NCI-H146 (cell line): ENCODE results near the gene NOL6.
"Not testable (repeated sequence)": the region's sequence is repeated elsewhere in the genome, so short reads cannot be mapped to it uniquely, and the experiment has no call there.

Source experiments
- DNase-seq: peaks from one replicate; lab custom pipeline; 2025; lab: John Stamatoyannopoulos, UW

NOL6 gene

DNA sequence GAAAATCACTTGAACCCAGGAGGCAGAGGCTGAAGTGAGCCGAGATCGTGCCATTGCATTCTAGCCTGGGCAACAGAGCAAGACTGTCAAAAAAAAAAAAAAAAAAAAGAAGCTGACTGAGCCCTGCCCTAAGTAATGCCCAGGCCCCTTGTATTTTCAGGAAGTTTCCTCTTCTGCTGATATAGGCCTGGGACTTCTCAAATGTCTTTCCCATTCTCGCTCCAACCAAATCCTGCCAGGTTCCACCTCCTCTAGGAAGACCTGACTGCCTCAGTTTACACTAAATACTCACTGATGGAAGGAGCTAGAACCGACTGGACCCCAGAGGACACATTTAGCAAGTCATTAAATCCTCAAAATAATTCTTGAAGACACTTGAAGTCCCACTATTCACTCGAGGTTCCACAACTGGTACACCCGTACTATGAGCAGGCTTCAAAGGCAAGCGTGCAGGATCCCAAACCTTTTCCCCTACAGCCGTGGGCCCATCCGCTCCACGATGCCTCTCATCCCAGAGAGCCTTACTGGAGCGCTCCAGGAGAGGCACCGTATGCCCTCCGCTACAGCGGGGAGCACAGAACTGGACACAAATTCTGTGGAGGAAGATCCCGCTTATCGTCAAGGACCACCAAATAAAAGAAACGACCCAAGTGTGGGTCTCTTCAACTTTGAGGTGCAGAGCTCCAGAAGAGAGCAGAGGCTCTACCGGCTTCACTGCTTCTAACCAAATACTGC, 676 bp downstream of the NOL6 start:
- DNase-seq, result no peak

DNA sequence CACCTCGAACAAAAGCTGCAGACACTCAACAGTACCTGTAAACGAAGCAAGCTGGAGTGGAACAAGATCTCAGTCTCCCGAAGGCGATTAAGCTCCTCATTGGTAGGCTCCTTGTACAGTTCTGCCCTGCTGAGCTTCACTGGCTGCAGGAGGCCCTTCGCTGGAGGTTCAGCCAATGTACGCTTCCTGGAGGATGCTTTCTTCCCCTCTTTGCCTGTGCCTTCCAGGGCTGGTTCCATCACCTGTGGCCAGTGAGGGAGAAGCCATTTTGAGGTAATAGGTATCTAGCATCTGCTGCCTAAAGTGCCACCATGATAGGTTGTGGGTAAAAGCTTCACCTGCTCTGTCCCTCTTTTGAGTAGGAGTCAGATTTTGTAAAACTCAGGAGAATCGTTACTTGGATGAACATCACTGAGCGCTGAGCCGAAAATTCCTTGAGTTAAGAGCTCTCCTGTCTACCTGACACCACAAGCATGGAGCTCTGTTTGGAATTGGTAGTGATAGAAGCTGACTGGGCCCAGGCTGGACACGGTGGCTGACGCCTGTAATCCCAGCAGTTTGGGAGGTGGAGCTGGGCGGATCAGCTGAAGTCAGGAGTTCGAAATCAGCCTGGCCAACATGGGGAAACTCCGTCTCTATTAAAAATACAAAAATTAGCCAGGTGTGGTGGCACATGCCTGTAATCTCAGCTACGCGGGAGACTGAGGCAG, 1.4 kb downstream of the NOL6 start:
- DNase-seq, result no peak

DNA sequence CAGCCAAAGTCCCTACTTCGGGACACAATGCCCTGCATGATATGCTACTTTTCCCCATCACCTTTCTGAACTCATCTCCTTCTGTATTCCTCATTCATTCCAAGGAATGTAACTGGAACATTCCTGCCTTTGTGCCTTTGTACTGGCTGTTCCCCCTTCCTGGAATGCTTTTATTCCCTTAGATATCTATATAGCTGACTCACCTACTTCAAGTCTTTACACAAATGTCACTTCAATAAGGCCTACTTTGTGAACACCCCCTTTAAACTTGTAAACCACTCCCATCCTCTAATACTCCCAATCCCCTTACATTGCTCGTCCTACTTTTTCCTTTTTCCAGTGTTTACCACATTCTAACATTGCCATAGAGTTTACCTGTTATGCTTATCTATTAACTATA, 2.4 kb downstream of the NOL6 start:
- no peak for DNase-seq

DNA sequence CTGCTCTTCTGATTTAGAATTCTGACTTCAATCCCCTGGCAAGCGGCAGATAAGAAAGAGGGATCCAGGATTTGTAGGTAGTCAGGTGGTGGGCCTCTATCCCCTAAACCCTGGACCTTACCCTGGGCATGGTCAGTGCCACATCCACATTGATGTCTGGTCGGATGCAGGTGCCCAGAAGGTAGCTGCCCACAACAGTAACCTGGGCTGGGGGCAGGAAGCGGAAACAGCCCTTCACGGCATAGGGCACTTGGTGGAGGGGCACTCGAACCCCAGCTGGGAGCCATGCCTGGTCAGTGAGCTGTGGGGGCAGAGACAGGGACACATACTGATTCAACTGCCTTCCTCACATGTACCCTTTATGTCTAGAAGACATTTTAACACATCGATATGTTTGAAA, 3.8 kb downstream of the NOL6 start:
- DNase-seq, result no peak

DNA sequence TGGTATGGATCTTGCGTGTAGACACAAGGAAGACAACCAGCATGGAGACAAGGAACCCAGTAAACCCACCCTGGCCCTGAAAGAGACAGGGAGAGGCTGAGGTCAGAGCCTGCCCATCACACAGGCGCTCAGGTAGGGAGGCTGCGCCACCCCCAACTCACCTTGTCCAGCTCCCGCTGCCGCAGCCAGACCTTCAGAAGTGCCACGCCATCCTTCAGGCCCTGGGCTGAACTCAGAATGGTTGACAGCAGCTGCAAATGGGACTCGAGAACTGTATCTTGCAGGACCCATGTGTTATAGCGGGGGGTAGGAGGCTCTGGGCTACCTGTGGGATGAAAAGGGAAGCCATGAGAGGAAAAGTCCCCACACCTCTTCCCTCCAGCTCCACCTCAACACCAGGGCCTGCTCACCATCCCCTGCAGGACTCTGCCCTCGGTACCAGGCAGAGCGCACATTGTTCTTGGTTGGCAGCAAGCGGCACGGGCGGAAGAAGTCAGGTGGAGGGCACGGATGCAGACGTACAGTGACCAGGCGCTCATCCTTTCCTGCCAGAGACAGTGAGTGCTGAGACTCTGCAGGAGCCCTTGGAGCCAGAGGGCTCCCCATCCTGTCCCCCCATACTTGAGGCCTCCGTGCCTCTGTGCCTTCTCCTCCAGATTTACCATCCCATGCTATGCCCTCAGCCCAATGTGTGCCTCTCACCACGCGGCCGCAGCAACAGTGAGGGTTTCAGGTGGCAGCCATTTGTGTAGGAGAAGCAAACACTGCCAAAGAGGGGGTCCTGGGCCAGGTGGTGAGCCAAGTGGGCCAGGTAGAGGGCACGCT, 4.7 kb downstream of the NOL6 start:
- DNase-seq, result no peak

DNA sequence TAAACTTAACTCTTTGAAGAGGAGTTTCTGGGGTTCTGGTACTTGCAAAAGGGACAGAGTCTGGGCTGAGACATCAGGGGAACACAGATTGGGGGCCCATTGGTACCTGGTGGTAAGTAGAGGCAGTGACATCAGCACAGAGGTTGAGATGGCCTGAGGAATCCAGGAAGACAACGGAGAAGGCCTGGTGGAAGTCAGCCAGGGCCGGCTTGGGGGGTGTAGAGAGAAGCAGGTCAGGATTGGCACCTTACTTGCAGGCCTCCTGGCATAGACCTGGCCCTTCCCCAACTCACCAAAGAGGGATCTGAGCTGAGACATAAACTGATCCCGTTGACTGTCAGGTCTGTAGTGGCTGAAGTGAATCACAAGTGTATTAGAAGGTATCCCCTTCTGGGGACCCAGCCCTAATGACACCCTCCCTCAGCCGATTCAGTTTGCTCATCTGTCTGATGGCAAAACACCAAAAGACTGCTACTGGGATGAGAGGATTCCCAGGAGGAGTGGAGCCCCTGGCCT, 5.5 kb downstream of the NOL6 start:
- no peak for DNase-seq

DNA sequence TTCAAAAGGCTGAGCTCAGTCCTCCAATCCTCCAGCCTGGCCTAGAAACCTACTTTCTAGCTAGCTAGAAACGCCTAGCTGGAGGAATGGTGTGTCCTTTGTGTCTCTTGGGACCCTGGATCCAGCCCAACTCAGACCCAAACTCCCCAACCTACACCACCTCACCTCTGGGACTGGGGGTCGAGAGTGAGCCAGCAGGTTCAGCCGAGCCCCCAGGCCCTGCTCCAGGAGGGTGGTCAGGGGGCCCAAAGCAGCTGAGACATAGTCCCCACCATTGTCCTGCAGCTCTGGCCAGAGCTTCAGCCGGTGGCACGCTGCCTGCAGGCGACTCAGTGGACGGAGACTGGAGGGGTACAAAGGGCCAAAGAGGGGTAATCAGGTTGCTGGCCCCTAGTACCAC, 6.2 kb downstream of the NOL6 start:
- no peak for DNase-seq

DNA sequence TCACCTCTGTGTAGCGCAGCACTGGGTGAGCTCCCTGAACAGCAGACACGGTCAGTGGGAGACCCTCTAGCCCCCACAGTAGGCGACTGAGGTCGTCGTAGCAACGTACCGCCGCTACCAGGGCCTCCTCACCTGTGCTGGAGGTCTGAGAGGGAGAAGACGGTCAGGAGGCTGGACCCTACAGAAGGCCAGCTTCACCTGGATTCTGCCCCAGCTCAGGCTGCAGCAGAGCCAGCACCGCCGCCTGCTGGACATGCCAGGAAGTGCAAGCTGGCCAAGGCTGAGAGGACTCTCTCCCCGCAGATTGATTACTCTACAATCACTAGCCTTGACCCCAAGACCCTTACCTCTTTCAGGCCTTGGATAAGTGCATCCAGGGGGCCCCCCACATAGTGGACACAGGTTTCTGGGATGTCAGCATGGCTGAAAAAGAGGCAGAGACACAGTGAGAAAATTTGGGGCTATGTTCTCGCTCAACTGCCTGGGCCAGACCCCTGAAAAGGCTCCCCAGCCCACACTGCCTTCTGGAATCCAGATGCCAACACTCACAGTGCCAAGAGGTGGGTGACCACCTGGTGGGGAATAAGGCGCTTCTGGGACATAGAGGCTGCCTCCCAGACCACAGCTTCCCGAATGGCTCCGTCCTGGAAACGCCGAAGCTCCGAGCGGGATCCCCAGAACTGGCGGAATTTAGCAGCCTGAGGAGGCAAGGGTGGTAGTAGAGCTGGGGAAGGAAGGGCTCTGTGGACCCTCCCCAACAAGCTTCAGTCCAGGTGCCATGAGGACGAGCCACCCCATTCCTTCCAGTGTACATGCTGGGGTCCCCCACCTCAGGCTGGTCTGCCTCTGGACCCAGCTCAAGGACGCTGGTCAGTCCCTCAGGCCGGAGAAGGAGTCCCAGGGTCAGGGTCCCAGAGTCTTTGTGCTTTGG, 6.9 kb downstream of the NOL6 start:
- DNase-seq, result peak; percentile 44

DNA sequence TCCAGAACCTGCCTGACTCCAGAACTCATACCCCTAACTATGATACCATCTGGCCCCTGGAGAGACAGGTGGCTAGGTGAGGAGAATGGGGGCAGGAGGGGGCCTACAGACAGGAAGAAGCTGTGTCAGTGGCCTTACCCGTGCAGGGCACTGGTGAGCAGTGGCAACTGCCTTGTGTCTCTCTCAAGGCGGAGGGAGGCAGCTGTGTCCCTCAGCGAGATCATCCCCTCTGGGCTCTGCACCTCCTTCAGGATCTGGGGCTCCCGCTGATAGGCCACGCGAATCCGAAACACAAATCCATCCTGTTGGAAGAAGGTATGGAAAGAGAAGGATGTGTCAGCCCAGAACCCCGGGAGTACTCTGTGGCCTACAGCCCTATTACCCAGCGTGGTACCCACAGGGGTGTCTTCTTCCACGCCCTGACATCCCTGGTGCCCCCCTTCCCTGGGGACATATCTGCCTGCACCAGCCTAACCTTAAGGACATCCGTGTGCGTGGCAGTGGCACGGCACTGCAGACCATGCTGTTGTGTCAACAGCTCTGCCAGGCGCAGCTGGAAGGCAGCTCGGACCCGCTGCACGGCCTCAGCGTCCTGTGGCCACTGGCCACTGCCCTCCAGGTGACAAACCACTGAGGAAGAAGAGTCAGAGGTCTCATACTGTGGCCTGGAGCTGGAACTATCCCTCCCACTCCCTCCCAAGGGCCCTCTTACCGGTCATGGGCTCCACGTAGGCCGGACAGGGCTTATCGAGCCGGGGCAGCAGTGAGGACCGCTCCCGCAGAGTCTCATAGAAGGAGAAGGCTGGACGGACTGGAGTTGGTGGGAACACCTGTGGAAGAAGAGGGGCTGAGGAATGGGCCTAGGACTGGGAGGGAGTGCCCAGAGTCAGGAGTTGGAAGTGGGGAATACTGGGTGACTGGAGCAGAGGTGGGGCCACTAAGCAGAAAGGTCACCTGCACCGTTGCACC, 7.8 kb downstream of the NOL6 start:
- DNase-seq, result no peak

DNA sequence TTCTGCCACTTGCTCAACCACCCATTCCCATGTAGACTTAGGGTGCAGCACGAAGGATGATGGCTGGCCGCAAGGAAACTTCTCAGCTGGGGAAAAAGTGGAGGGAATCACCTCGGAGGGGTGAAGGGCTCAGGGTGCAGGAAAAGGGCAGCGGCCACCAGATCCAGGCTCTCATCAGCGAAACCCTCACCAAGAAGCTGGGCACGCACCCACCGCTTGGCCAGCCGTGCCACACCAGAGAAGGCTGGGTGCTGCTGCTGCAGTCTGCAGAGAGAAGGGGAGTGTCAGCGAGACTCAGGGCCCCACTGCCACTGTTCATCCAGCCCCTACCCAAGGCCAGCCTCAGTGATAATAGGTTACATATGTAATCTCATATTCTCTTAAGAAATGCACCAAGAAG, 8.6 kb downstream of the NOL6 start:
- DNase-seq, result no peak

DNA sequence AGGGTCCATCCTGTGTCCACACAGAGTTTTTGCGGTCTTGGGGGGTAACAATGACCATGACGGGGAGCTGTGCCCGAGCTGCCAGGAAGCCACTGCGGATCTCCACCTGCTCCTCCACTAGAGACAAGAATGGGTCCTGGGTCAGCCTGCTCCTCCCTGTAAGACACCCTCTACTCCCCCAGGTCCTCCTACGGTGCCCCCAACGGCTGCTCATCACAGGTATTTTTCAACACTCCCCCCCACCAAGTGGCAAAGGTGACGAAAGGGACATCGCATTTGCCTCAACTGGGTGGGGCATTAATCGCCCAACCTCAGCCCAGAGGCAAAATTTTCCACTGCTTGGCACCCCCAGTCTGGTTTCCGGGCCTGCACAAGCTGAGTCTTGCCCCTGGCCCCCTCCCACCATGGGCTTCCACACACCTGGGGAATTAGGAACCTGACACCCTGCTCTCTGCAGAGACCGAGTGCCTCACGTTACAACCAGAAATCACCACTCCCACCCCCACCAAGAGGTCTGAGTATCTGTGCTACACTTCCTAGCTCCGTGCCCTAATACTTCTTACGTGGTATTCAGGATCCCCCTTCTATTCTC, 9.6 kb downstream of the NOL6 start:
- no peak for DNase-seq

DNA sequence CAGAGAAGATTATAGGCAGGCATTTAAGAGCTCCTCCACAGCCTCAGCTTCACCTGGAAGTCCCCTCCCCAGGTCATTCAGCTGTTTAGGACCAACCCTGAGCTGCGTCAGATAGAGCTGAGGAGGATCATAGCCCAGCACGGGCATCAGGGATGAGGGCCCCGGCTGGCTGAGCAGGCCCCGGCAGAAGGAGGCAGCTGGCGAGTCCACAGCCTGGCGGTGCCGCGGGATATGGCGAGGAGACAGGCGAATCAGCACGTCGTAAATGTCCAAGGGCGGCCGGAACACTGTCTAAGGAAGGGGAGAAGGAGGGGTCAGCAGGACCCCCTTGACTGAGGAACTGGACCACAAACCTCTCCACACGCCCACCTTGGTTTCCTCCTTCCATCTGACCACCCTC, 10.6 kb downstream of the NOL6 start:
- DNase-seq, result no peak

DNA sequence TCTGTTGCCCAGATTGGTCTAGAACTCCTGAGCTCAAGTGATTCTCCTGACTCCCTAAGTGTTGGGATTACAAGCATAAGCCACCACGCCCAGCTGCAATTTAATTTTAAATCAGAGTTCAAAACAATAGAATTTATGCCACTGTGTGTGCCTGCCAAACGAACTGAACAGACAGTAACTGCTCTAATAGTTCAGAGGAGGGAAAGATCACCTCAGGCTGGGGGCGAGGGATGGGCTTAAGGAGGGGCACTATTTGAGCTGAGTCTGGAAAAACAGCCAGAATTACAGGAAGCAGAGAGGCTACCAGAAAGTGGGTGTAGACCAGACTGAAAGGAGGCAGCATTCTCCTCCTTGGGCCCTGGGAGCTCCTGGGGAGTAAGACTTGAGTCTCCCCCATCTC, 12.2 kb downstream of the NOL6 start:
- no peak for DNase-seq

DNA sequence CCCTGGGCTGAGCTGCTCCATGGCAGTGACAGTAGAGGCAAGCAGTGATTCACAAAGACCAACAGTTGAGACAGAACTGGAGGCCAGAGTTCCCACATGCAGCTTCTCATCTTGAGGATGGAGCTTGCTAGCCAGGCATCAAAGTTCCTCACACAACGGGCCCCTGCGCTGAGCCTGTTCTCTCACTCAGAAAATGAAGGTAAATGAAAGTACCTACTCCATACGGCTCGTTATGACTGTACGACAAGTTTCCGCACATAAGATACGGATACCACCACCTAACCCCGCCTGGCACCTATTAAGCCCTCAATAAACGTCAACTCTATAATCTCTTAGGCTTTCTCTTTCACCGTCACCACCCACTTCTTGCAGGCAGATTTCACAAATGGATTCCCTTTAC, 12.9 kb downstream of the NOL6 start:
- DNase-seq, result no peak

DNA sequence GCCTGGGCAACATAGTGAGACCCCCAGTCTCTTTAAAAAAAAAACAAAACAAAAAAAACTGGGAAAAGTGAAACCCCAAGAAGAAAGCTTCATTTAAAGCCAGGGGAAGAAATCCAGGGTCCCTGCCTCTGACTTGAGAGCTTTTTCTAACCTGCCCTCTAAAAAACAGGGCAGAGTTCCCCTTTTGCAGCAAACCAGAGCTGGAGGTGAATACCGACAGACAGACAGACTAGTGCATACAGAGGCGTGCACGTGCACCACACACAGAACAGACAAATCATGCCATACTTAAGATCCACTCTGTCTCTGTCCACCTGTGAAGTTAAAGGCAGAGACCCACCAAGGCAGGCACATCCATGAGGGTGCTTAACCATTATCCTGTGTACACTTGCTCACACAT, 14.6 kb downstream of the NOL6 start:
- DNase-seq, result no peak

DNA sequence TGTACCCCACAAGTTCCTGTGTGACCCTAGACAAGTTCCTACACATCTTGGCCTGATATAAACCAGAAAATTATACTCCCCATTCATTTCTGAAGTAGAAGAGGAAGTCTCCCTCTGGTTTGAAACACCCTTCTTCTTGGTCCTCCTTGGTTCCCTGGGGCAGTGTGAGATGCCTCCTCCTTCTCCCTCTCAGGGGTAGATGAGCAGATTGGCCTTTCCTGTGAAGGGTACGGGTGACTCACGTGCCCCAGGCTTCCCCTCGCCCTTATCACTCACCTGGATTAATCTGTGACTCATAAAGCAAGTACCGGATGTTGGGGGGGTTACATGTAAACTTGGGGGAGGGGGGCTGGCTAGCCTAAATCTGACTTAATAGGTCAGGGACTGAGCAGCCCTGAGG, 15.3 kb downstream of the NOL6 start:
- no peak for DNase-seq

DNA sequence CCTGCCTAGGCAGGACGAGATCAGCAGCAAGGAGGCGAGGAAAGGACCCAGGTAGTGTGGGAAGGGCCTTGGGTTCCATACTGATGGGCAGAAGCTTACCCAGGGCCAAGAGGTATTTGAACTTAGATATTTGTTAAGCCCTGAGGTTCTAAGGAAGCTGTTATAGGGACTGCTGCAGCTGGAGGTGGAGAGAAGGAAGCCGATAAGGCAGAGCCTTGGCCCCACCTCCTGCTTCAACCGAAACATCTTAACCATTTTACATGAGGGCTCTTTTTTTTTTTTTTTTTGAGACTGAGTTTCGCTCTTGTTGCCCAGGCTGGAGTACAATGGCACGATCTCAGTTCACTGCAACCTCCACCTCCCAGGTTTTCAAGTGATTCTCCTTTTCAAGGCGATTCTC, 17.8 kb downstream of the NOL6 start:
- no peak for DNase-seq

DNA sequence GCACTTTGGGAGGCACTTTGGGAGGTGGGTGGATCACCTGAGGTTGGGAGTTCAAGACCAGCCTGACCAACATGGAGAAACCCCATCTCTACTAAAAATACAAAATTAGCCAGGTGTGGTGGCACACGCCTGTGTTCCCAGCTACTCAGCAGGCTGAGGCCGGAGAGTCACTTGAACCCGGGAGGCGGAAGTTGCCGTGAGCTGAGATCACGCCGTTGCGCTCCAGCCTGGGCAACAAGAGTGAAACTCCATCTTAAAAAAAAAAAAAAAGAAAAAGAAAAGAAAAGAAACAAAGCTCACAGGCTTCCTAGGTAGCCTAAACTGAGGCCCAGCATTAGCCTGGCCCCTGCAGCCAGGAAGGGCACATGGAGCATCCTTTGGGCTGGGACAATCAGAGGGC, 18.3 kb downstream of the NOL6 start:
- not testable (repeated sequence) for DNase-seq

DNA sequence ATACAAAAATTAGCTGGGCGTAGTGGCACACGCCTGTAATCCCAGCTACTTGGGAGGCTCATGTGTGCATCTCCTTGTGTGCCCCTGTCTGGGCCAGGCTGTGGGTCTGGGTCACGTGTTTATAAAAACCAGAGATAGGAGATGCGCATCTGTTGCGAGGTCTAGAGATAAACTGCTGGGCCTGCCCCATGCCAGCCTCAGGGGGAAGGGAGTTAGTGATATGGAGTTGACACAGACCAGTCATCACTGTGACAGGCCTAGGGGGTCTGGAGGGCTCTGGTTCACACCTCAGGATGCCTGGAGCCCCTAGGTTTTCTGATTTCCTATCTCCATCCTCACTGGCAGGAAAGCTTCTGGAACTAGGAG, 19.1 kb downstream of the NOL6 start:
- DNase-seq, result not testable (repeated sequence)

DNA sequence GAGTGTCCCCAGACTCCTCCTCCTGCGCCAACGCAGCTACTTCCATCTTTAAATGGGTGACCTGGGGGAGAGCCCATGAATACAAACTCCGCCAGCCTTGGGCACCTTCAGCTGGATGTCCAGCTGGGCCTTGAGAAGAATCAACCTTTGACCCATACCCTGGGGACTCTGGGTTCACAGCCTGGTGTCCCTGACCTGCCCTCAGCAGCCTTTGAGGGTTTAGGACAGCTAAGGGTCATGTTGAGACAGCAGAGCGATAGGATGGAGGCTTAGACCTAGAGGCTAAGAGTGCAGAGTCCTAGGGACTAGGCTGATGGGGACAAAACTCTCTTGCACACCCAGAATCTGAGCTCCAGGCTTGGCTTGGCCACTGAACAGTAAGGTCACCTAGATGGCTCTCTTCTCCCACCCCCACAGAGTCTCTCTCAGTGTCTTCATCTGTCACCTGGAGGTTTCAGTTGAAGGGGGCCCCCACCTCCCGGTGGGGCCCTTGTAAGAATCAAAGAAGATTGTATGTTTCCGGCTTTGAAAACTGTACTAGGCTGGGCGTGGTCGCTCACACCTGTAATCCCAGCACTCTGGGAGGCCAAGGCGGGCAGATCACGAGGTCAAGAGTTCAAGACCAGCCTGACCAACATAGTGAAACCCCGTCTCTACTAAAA, 19.6 kb downstream of the NOL6 start:
- no peak for DNase-seq
